ENCODE measurements around the gene LDHA.

The LDHA gene

GRCh38 chr11:18408558-18409291 lies 14.4 kb downstream of the LDHA start:
- H3K27ac ChIP-seq = peak overlapping the region; percentile 27
- TF ChIP-seq ZFX (IDR thresholded peaks at IDR 0.05; ENCODE audit: borderline replicate concordance) (no peak), CTCF (IDR thresholded peaks at IDR 0.05) (no peak)

GRCh38 chr11:18416459-18416858 lies 22.1 kb downstream of the LDHA start:
- no peak for TF ChIP-seq ZFX (IDR thresholded peaks at IDR 0.05; ENCODE audit: borderline replicate concordance)
- no peak for TF ChIP-seq CTCF (IDR thresholded peaks at IDR 0.05)
- H3K27ac ChIP-seq = no peak overlapping the region

- TF ChIP-seq CTCF (IDR thresholded peaks at IDR 0.05) (no peak), ZFX (IDR thresholded peaks at IDR 0.05; ENCODE audit: borderline replicate concordance) (no peak)
- H3K27ac ChIP-seq = no peak overlapping the region
Measured at GRCh38 chr11:18419040-18419439, 24.7 kb downstream of the LDHA start.

- no peak overlapping the region for H3K27ac ChIP-seq
- TF ChIP-seq CTCF (IDR thresholded peaks at IDR 0.05) (no peak), ZFX (IDR thresholded peaks at IDR 0.05; ENCODE audit: borderline replicate concordance) (no peak)
Measured at GRCh38 chr11:18420067-18420466, 25.7 kb downstream of the LDHA start.

GRCh38 chr11:18427240-18427639 lies 32.9 kb downstream of the LDHA start:
- TF ChIP-seq CTCF (IDR thresholded peaks at IDR 0.05) (no peak), ZFX (IDR thresholded peaks at IDR 0.05; ENCODE audit: borderline replicate concordance) (no peak)
- H3K27ac ChIP-seq = no peak overlapping the region

GRCh38 chr11:18429332-18429731 lies 35.0 kb downstream of the LDHA start:
- no peak for TF ChIP-seq ZFX (IDR thresholded peaks at IDR 0.05; ENCODE audit: borderline replicate concordance)
- no peak for TF ChIP-seq CTCF (IDR thresholded peaks at IDR 0.05)
- H3K27ac ChIP-seq = no peak overlapping the region

- H3K27ac ChIP-seq = no peak overlapping the region
Measured at GRCh38 chr11:18438691-18439090, 44.3 kb downstream of the LDHA start.

More at GRCh38 chr11:18438691-18439090, 44.3 kb downstream of the LDHA start:
- TF ChIP-seq ZFX (IDR thresholded peaks at IDR 0.05; ENCODE audit: borderline replicate concordance) = no peak
- TF ChIP-seq CTCF (IDR thresholded peaks at IDR 0.05) = no peak
